HCT116 (cell line): ENCODE measurements around the gene CCM2L.

ENCODE experiments used
- EGR1 ChIP-seq: IDR thresholded peaks from 2 replicates; pipeline ENCODE4 v1.6.1; 2012; ENCODE audit warnings: low read depth
- EZH2phosphoT487 ChIP-seq: fragments of 200-600 bp; IDR thresholded peaks from 2 replicates; pipeline ENCODE4 v1.6.1; 2018; ENCODE audit warnings: antibody characterized with exemption, borderline replicate concordance
- JUND ChIP-seq: IDR thresholded peaks from 2 replicates; pipeline ENCODE4 v1.6.1; 2012
- POLR2A ChIP-seq: IDR thresholded peaks from 2 replicates; pipeline ENCODE4 v1.7.0; 2011; ENCODE audit warnings: borderline replicate concordance; ENCODE audit not compliant: insufficient read depth, insufficient read length; ENCODE audit errors: extremely low read depth
- POLR2AphosphoS5 ChIP-seq: IDR thresholded peaks from 2 replicates; pipeline ENCODE4 v1.6.1; 2011; ENCODE audit warnings: mild to moderate bottlenecking, low read depth, low read length, moderate library complexity
- SRF ChIP-seq: IDR thresholded peaks from 2 replicates; pipeline ENCODE4 v1.6.1; 2012; ENCODE audit warnings: low read depth
- YY1 ChIP-seq: IDR thresholded peaks from 2 replicates; pipeline ENCODE4 v1.6.1; 2011; ENCODE audit warnings: low read length, low read depth, moderate library complexity, mild to moderate bottlenecking; ENCODE audit not compliant: insufficient replicate concordance; ENCODE audit errors: extremely low read depth
- ZNF274 ChIP-seq: fragments of 200-500 bp; sonication (Bioruptor generic); IDR thresholded peaks from 2 replicates; pipeline ENCODE4 v1.6.1; 2014; ENCODE audit warnings: mild to moderate bottlenecking, low read depth, low read length, inconsistent platforms
- TF ChIP-seq, protein P1 (sequence below): IDR thresholded peaks from 2 replicates; pipeline ENCODE4 v1.6.1; 2012
- TF ChIP-seq, protein P2 (sequence below), 3 experiments: fragments of 200-600 bp in 1 of 3; sonication (generic) in 1 of 3; IDR thresholded peaks in 2 of 3; conservative IDR thresholded peaks in 1 of 3; 2 replicates each; pipeline ENCODE4 v1.5.1; 2012 to 2017; ENCODE audit warnings: low read depth in 2 of 3, low read length in 2 of 3, antibody characterized with exemption in 1 of 3, borderline replicate concordance in 1 of 3, control low read depth in 1 of 3, mild to moderate bottlenecking in 1 of 3, mixed read lengths in 1 of 3, mixed run types in 1 of 3, moderate library complexity in 1 of 3; ENCODE audit not compliant: insufficient read depth in 1 of 3
- TF ChIP-seq, protein P3 (sequence below): IDR thresholded peaks from 2 replicates; pipeline ENCODE4 v1.6.1; 2011; ENCODE audit warnings: mild to moderate bottlenecking, low read length, moderate library complexity; ENCODE audit not compliant: insufficient replicate concordance; ENCODE audit errors: extremely low read depth
- TF ChIP-seq, protein P4 (sequence below): IDR thresholded peaks from 2 replicates; pipeline ENCODE4 v1.6.1; 2012

DNA sequence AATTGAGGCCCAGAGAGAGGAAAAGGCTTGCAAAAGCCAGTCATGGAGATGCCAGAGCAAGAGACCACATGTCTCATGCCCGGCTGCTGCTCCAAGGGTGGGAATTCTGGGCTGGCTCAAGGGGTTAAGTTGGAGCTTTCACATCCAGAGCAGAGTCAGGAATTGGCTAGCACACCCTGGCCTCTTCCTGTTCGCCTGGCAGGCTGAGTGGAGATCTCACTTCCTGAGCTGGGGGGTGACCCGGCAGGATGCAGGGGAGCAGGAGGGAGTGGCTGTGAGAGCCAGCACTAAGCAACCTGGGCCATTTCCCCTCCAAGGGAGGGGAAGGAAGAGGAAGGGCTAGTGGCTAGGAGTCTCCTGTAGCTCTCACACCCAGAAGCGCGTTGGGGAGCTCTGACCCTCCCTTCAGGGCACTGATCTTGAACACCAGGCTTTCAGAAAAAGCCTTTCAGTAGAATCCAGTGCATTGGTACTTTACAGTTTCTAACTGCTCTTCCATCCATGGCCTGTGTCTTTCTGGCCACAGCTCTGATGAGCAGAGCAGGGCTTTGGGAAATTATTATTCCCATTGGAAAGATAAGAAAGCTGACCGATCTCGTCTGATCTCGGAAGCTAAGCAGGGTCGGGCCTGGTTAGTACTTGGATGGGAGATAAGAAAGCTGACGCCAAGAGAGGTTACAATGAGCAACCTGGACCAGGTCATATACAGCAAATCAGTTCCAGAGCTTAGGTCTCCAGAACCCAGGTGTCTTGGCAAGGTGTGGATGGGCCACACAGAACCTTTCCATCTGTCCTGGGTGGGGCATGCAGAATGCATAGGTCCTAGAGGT, 2.2 kb upstream of the CCM2L start:
- TF ChIP-seq, protein P1, sequence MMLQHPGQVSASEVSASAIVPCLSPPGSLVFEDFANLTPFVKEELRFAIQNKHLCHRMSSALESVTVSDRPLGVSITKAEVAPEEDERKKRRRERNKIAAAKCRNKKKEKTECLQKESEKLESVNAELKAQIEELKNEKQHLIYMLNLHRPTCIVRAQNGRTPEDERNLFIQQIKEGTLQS: no peak
- no peak for TF ChIP-seq POLR2A
- TF ChIP-seq, protein P2, sequence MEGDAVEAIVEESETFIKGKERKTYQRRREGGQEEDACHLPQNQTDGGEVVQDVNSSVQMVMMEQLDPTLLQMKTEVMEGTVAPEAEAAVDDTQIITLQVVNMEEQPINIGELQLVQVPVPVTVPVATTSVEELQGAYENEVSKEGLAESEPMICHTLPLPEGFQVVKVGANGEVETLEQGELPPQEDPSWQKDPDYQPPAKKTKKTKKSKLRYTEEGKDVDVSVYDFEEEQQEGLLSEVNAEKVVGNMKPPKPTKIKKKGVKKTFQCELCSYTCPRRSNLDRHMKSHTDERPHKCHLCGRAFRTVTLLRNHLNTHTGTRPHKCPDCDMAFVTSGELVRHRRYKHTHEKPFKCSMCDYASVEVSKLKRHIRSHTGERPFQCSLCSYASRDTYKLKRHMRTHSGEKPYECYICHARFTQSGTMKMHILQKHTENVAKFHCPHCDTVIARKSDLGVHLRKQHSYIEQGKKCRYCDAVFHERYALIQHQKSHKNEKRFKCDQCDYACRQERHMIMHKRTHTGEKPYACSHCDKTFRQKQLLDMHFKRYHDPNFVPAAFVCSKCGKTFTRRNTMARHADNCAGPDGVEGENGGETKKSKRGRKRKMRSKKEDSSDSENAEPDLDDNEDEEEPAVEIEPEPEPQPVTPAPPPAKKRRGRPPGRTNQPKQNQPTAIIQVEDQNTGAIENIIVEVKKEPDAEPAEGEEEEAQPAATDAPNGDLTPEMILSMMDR (IDR thresholded peaks at IDR 0.05 in 2 of 3, conservative IDR thresholded peaks at IDR 0.05 in 1 of 3; ENCODE audit: borderline replicate concordance in 1 of 3, insufficient read depth in 1 of 3, low read depth in 2 of 3, low read length in 2 of 3): no peak
- no peak for TF ChIP-seq SRF
- TF ChIP-seq, protein P3, sequence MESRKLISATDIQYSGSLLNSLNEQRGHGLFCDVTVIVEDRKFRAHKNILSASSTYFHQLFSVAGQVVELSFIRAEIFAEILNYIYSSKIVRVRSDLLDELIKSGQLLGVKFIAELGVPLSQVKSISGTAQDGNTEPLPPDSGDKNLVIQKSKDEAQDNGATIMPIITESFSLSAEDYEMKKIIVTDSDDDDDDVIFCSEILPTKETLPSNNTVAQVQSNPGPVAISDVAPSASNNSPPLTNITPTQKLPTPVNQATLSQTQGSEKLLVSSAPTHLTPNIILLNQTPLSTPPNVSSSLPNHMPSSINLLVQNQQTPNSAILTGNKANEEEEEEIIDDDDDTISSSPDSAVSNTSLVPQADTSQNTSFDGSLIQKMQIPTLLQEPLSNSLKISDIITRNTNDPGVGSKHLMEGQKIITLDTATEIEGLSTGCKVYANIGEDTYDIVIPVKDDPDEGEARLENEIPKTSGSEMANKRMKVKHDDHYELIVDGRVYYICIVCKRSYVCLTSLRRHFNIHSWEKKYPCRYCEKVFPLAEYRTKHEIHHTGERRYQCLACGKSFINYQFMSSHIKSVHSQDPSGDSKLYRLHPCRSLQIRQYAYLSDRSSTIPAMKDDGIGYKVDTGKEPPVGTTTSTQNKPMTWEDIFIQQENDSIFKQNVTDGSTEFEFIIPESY: no peak
- TF ChIP-seq POLR2AphosphoS5: no peak
- TF ChIP-seq, protein P4, sequence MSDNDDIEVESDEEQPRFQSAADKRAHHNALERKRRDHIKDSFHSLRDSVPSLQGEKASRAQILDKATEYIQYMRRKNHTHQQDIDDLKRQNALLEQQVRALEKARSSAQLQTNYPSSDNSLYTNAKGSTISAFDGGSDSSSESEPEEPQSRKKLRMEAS: no peak
- TF ChIP-seq EGR1: no peak
- TF ChIP-seq YY1: no peak
- no peak for TF ChIP-seq JUND
- no peak for TF ChIP-seq ZNF274
- TF ChIP-seq EZH2phosphoT487: no peak
